RWPE1 (cell line): ENCODE measurements around the gene HOXA3.

Experiments used
- CTCF ChIA-PET: fragments of 350-600 bp; sonication (Branson Sonifier 250); formaldehyde crosslinking; extraction: SDS; loops from one replicate; lab custom pipeline; 2021; lab: Yijun Ruan, JAX
- POLR2A ChIA-PET: fragments of 400-600 bp; formaldehyde crosslinking; extraction: SDS; loops from one replicate; lab custom pipeline; 2020; ENCODE audit warnings: antibody characterized with exemption; ENCODE audit not compliant: low non-redundant PET; lab: Yijun Ruan, JAX
- DNase-seq: peaks from one replicate; pipeline ENCODE4 v3.0.0; 2012; ENCODE audit warnings: low spot score
- H3K27ac ChIP-seq: fragments of 450-650 bp; 2 replicates; pipeline ENCODE4 v1.5.1; 2017
- TF ChIP-seq, protein P1 (sequence below): fragments of 450-650 bp; conservative IDR thresholded peaks from 2 replicates; pipeline ENCODE4 v1.5.1; 2017; ENCODE audit warnings: low read depth, mild to moderate bottlenecking

HOXA3 gene

GRCh38 chr7:27112955-27113949 lies 39.1 kb downstream of the HOXA3 start:
- TF ChIP-seq, protein P1, sequence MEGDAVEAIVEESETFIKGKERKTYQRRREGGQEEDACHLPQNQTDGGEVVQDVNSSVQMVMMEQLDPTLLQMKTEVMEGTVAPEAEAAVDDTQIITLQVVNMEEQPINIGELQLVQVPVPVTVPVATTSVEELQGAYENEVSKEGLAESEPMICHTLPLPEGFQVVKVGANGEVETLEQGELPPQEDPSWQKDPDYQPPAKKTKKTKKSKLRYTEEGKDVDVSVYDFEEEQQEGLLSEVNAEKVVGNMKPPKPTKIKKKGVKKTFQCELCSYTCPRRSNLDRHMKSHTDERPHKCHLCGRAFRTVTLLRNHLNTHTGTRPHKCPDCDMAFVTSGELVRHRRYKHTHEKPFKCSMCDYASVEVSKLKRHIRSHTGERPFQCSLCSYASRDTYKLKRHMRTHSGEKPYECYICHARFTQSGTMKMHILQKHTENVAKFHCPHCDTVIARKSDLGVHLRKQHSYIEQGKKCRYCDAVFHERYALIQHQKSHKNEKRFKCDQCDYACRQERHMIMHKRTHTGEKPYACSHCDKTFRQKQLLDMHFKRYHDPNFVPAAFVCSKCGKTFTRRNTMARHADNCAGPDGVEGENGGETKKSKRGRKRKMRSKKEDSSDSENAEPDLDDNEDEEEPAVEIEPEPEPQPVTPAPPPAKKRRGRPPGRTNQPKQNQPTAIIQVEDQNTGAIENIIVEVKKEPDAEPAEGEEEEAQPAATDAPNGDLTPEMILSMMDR, result no peak
- peak overlapping the region; percentile 94 for H3K27ac ChIP-seq
- ChIA-PET CTCF (interaction anchor here (0.6 to 1.7 kb wide), 2 partner anchors 16 to 259 kb away, joined by 3 to 5 read pairs; no protein-coding TSS in a partner anchor), POLR2A (no interaction called here)
- DNase-seq, result peak; percentile 81

- TF ChIP-seq, protein P1, result no peak
- ChIA-PET POLR2A (no interaction called here), CTCF (interaction anchor here (1.7 kb wide), 1 partner anchor 258 kb away, joined by 5 read pairs; no protein-coding TSS in a partner anchor)
- H3K27ac ChIP-seq, result no peak overlapping the region
- DNase-seq, result no peak
These were observed 40.0 kb downstream of the HOXA3 start for GRCh38 chr7:27112361-27112760.

DNA sequence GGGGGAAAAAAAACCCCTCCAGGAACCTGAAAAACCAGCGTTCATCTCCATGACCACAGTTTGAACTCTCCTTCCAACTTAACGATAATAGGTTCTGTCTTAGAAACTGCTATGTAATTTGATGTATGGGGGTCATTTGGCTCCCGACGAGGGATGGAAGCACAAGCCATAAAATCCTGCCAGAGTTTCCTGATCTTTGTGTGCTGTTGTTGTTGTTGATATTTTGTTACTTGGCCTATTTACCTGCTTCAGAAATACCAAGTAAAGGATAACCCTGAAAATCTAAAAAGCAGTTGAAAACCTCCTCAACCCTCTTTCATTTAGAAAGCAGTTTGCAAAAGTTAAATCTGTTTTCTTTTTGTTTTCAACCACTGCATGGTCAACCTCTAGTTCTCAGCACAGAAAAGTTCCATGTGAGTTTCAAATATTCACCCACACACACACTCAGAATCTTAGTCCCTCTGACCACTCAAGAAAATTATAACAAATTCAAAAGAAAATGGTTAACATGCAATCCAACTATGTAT lies 40.6 kb downstream of the HOXA3 start:
- ChIA-PET POLR2A (no interaction called here), CTCF (no interaction called here)
- TF ChIP-seq, protein P1, result no peak
- peak overlapping the region; percentile 92; the same call in 1 of the 2 replicates for H3K27ac ChIP-seq
- no peak for DNase-seq

DNA sequence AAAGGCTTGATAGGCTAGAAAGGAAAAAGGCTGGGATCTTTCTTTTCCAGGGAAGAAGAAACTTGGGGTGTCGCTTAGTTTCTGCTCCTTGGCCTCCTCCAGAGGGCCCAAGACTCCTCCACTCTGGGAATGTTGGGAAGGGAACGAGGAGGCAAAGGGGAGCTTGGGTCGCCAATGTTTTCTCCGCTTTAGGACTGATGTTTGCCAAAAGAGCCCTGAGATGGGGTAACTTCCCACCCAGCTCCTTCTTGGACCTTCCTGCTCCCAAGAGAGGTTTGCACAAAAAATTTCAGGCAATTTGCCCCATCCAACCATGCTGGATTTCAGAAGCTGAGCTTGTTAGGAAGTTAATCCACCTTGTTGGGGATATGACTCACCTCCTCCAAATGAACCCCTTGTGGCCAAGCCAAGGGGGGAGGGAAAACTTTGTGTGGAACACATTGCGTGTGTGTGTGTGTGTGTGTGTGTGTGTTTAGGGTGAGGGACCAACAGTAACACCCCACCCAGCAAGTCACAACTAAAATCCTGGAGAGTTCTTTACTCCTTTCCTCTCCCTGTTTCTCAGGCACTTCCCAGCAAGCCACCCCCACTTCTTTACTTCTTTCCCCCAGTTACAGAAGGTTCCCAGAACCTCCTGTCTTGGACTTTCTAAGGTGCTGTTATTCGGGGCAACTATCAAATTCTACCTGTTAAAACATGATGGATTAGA lies 41.2 kb downstream of the HOXA3 start:
- CTCF ChIA-PET, result interaction anchor here (0.7 to 1.2 kb wide), 2 partner anchors 12 to 33 kb away, joined by 3 to 4 read pairs; no protein-coding TSS in a partner anchor
- TF ChIP-seq, protein P1, result no peak
- peak overlapping the region; percentile 92 for H3K27ac ChIP-seq
- POLR2A ChIA-PET, result interaction anchor here (0.6 kb wide), 1 partner anchor 14 kb away, joined by 3 read pairs; no protein-coding TSS in a partner anchor
- peak; percentile 79 for DNase-seq

DNA sequence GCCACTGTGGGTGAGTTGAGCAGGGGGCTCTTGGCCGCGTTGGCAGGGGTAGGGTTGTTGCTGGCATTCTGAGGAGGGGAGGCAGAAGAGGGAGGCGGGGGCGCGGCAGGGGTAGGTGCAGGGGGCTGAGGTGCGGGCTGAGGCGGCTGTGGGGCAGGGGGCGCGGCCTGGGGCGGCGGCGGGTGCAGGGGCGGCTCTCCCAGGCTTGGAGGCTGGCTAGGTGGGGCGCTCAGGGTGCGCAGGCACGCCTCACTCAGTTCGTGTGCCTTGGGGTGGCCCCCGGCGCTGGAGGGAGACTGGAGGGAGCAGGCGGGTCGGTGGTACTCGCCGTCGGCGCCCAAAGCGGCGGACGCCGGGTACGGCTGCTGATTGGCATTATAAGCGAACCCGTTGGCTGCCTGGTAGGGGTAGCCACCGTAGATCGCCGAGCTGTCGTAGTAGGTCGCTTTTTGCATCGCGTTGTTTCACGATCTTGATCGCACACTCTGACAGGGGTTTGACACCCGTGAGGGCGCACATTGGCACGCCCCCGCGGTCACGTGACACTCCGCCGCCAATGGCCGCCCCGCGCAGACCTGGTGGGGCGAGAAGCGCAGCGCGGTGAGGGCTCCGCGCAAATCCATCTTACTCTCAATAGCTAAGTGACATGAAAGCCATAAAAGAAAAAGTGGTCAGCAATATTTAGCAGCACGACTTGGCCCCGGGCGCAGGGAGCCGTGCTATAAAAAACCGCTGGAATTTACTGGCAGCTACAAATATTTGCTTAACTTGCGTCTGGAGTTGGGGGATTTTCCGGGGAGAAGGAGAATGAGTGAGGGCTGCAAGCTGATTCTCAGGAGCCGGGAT lies 42.0 kb downstream of the HOXA3 start:
- H3K27ac ChIP-seq, result peak overlapping the region; percentile 92
- ChIA-PET POLR2A (interaction anchor here (0.6 kb wide), 1 partner anchor 14 kb away, joined by 3 read pairs; no protein-coding TSS in a partner anchor), CTCF (interaction anchor here (0.6 to 1.2 kb wide), 3 partner anchors 11 to 252 kb away, joined by 3 to 4 read pairs (median 4); no protein-coding TSS in a partner anchor)
- peak; percentile 81 for DNase-seq
- TF ChIP-seq, protein P1, result no peak
